Activated naive CD8-positive, alpha-beta T cell (primary cell): ENCODE data around the gene CLDN22.

Source experiments
- H3K27ac Mint-ChIP-seq: one replicate; pipeline ENCODE4 v1.8.0; 2021; ENCODE audit warnings: mixed read lengths
- H3K27me3 Mint-ChIP-seq: one replicate; pipeline ENCODE4 v1.8.0; 2021; ENCODE audit warnings: mixed read lengths
- H3K36me3 Mint-ChIP-seq: one replicate; pipeline ENCODE4 v1.8.0; 2021; ENCODE audit warnings: mixed read lengths
- H3K4me1 Mint-ChIP-seq: one replicate; pipeline ENCODE4 v1.8.0; 2021; ENCODE audit warnings: low read depth, mixed read lengths
- H3K4me3 Mint-ChIP-seq: one replicate; pipeline ENCODE4 v1.8.0; 2021; ENCODE audit warnings: mild to moderate bottlenecking, mixed read lengths
- H3K9me3 Mint-ChIP-seq: one replicate; pipeline ENCODE4 v1.8.0; 2021; ENCODE audit warnings: low read depth, mixed read lengths

The CLDN22 gene

DNA sequence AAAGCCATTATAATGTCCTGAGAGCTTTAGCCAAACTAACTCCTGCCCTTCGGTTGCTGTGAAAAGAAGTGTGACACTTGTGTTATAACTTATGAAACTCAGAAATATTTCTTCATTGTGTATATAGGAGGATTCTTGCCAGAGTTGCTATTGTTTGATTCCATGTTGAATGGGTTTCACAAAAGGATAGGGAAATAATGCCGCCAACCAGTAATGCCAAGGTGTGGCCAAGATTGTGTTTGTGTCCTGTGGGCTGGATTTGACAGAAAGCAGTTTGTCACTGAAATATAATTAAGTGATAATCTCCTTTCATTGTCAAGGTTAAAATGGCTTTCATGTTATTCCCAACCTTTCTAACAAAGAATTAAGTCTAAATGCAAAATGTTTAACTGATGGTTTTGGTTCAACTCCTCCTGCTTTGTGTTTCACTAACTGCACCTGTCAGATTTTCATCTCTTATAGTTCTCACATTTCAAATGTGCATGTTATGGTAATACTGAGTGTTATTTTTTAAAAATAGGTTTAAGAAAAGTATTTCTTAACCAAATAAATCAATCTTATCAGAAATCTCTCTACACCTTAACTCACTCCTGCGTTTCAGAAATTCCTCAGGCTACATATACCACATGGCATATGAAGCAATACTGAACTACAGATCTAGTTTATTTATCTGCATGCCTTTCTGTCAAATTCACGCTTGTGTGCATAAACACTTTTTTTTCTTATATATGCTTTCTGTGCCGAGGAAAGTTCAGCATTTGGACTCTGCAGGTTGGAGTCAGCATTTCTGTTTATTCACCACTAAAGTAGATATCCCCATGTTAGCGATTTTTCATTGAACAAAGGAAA lies at the start of gene CLDN22:
Gene CLDN22, minus strand, starts transcription at position 66 of the 849 bp plus-strand sequence. Its CDS starts 58 bp downstream, at position 8.
- H3K4me1 Mint-ChIP-seq = peaks cover 25% of the 10 kb centered on the region
- H3K9me3 Mint-ChIP-seq = no peaks in the 10 kb centered on the region
- no peaks in the 10 kb centered on the region for H3K27me3 Mint-ChIP-seq
- no peak within 1 kb of the TSS for H3K4me3 Mint-ChIP-seq
- H3K27ac Mint-ChIP-seq = no peak within 1 kb of the TSS
- no peaks in the 10 kb centered on the region for H3K36me3 Mint-ChIP-seq

DNA sequence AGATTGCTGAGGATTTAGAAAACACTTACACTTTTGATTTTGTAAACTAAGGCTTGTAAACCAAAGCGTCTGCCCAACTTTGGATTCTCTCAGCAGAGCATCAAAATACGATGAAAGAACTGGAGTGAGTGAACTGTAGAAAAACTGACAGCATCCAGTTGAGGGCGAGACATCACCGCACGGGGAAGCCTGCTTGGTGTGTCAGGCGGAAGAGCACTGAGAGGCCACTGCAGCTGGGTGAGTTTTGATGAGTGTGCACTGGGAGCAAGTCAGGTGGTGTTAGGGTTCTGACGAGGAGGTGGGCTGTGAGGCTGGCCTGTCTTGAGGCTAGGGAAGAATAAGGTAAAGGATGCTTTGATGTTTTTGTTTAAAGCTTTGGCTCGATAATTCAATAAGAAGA lies 49.0 kb upstream of the CLDN22 start:
- Mint-ChIP-seq H3K9me3 (no peaks in the 10 kb centered on the region), H3K27me3 (no peaks in the 10 kb centered on the region), H3K27ac (no peak overlapping the region), H3K4me1 (no peaks in the 10 kb centered on the region), H3K4me3 (no peak overlapping the region), H3K36me3 (no peaks in the 10 kb centered on the region)

DNA sequence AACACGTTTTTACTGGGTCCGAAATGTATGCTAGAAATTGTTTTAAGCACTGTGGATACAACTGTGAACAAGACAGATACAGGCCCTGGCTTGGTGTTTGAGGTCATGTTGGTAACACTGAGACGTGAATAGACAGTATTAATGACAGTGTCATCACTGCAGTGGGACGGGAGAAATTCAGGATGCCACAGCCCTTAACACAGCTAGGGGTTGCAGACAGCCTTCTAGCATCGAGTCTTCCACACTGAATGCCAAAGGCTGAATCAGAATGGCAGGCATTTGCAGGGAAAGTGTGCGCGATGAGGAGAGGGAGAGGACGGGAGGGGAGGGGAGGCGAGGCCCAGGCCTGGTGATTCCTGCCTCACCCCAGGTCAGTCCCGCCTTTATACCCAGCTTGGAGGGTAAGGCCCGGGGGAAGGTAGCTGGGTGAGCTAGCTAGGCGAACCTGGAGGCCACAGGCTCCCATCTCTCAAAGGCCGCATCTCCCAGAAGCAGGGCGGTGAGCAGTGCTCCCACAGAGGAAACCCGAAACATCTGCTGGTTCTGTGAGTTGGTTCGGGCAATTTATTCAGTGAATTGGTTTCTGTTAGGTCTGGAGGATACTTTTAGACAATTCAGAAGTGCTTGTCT lies 46.2 kb upstream of the CLDN22 start:
- Mint-ChIP-seq H3K27me3 (no peaks in the 10 kb centered on the region), H3K36me3 (no peaks in the 10 kb centered on the region), H3K4me3 (no peak overlapping the region), H3K9me3 (no peaks in the 10 kb centered on the region), H3K27ac (no peak overlapping the region), H3K4me1 (no peaks in the 10 kb centered on the region)

DNA sequence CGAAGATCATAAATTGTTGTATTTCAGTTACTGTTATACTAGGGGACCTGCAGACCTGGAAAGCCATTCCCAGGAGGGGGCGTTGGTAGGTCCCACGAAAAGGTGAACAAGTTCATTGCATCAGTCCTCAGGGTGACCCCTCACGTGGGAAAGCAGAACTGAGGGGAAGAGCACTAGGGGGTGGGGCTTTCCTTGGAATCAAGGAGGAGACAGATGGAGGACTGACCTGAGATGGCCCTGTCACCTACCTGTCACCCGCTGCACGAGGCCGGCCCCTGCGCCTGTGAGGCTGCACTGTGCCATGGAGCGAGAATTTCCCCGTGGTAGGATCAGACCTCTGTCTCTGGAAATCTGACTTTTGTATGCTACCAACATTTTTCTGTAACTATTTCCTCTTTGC lies 43.9 kb upstream of the CLDN22 start:
- no peak overlapping the region for H3K27ac Mint-ChIP-seq
- no peaks in the 10 kb centered on the region for H3K27me3 Mint-ChIP-seq
- H3K9me3 Mint-ChIP-seq = no peaks in the 10 kb centered on the region
- no peak overlapping the region for H3K4me3 Mint-ChIP-seq
- no peaks in the 10 kb centered on the region for H3K36me3 Mint-ChIP-seq
- H3K4me1 Mint-ChIP-seq = no peaks in the 10 kb centered on the region

DNA sequence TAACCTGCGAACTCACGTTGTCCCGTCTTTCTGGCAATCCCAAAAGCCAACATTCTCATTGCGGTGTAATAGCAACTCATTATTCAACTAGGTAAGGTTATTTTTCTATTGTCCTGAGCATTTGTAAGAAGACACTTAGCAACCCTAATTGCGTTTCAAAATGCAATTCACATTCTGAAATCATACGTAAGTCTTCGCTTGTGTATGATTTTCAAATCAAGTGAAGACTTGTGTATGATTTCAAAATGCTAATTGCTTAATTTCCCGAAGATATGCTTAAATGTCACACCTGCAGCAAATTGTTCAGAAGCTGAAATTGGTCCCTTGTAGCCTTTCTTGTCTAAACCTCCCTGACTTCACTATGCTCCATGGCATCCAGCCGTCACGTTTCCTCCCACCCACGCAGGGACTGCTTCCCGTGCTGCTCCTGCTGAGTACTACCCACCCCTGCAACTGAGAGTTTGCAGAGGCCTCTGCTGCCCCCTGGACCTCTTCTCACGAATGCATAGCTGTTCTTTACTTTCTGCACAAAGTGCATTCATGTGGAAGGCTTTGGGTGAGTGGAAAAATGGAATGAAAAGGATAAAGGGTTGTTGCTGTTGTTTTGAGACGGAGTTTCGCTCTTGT lies 43.0 kb upstream of the CLDN22 start:
- no peaks in the 10 kb centered on the region for H3K9me3 Mint-ChIP-seq
- no peak overlapping the region for H3K4me3 Mint-ChIP-seq
- no peaks in the 10 kb centered on the region for H3K27me3 Mint-ChIP-seq
- no peaks in the 10 kb centered on the region for H3K4me1 Mint-ChIP-seq
- H3K36me3 Mint-ChIP-seq = no peaks in the 10 kb centered on the region
- no peak overlapping the region for H3K27ac Mint-ChIP-seq

DNA sequence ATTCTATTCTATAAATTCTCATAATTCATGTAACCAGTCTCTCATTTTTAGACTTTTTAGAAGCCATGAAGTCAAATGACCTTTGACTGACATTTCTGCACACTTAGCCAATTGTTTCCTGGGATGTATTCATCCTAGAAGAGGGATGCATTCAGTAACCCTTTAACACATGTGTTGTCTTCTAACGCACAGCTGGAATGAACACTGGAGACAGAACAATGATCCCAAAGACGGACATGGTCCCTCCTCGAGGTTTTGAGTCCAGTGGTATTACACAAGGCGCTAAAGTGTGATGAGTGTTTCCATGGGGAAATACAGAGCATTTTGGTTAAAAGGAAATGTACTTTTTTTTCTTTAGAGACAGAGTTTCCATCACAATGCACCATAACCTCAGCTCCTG lies 42.0 kb upstream of the CLDN22 start:
- H3K27me3 Mint-ChIP-seq = no peaks in the 10 kb centered on the region
- H3K9me3 Mint-ChIP-seq = no peaks in the 10 kb centered on the region
- H3K4me1 Mint-ChIP-seq = no peaks in the 10 kb centered on the region
- no peaks in the 10 kb centered on the region for H3K36me3 Mint-ChIP-seq
- no peak overlapping the region for H3K4me3 Mint-ChIP-seq
- no peak overlapping the region for H3K27ac Mint-ChIP-seq

DNA sequence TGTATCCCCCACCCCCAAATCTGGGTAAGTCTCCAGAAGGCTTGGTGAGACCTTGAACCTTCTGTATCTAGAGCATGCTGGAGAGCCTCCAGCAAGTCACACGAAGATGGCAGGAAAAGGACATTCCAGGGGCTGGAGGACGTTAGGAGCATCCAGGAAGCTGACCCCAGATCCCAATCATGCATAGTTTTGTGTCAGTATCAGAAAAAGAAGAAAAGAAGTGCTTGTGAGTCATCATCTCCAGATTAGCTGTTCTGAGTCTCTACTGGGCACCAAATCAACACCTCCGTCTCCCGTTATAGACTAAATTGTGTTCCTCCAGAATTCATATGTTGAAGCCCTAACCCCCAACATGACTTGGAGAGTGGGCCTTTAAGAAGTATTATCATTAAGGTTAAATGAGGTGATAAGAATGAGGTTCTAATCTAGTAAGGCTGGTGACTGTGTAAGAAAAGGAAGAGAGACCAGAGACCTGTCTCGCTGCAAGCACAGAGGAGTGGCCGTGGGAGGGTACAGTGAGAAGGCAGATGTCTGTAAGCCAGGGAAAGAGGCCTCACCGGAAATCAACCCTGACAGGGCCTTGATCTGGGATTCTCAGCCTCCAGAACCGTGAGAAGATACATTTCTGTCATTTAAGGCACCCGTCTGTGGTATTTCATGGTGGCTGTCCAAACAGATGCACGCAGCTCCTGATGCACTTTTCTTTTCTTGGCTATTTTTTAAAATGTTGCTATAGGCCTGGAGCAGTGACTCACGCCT lies 40.3 kb upstream of the CLDN22 start:
- Mint-ChIP-seq H3K4me1 (no peaks in the 10 kb centered on the region), H3K4me3 (no peak overlapping the region), H3K9me3 (no peaks in the 10 kb centered on the region), H3K27me3 (no peaks in the 10 kb centered on the region), H3K36me3 (no peaks in the 10 kb centered on the region), H3K27ac (no peak overlapping the region)

DNA sequence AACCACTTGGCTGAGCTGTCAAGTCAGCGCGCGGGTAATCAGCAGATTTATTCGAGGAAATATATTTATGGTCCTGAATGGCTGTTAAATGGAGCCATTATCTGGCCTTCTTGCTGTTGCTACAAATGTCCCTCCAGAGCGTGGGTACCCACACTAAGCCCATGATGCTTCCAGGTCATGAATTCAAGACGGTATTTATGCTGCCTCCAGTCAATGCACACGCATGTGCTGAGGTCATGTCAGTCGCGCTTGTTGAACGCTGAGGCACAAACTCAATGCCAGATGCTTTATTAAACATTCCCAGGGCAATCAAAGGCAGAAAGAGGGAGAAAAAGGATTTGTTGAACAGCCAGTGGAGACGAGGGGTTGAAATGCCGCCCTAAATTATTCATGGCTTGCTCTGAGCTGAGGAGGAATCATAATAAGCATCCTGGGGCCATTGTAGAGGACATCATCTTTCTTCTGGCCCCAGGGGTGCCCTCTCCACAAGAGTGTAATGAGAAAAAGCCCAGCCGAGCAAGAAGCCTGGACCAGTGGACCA lies 38.2 kb upstream of the CLDN22 start:
- Mint-ChIP-seq H3K9me3 (no peaks in the 10 kb centered on the region), H3K4me1 (no peaks in the 10 kb centered on the region), H3K27ac (no peak overlapping the region), H3K36me3 (no peaks in the 10 kb centered on the region), H3K27me3 (no peaks in the 10 kb centered on the region), H3K4me3 (no peak overlapping the region)

DNA sequence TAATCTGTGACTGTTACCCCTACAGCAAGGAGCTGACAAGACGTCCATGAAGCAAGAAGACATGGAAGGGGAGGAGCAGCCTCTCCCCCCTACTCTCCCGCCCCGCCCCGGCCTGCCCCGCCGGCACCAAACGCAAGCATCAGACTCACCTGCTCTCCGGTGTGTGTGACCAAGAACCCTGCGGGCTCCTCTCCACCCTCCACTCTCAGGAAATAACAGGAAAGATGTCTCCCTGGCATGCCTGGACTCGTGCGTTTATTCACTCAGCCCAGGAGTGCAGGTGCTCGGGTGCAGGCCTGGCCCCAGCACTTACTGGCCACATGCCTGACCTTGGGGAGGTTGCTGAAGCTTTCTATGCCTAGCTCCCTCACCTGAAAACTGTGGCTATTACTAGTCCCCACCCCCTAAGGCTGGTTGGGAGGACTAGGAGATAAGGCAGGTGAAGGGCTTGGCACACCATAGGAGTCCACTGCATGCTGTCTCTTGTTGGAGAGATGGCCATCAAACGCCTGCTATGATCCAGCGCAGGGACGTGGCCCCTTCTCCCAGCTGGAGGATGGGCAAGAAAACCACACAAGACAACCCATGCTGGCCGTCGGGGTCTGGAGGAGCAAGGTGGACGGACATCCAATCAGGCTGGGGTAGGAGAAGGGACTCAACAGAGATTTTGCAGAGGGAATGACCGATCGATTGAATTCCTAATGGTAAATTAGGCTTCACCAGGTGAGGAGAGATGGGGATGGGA lies 37.0 kb upstream of the CLDN22 start:
- H3K27ac Mint-ChIP-seq = no peak overlapping the region
- H3K27me3 Mint-ChIP-seq = peaks cover 4% of the 10 kb centered on the region
- no peaks in the 10 kb centered on the region for H3K36me3 Mint-ChIP-seq
- no peaks in the 10 kb centered on the region for H3K4me1 Mint-ChIP-seq
- no peaks in the 10 kb centered on the region for H3K9me3 Mint-ChIP-seq
- no peak overlapping the region for H3K4me3 Mint-ChIP-seq

DNA sequence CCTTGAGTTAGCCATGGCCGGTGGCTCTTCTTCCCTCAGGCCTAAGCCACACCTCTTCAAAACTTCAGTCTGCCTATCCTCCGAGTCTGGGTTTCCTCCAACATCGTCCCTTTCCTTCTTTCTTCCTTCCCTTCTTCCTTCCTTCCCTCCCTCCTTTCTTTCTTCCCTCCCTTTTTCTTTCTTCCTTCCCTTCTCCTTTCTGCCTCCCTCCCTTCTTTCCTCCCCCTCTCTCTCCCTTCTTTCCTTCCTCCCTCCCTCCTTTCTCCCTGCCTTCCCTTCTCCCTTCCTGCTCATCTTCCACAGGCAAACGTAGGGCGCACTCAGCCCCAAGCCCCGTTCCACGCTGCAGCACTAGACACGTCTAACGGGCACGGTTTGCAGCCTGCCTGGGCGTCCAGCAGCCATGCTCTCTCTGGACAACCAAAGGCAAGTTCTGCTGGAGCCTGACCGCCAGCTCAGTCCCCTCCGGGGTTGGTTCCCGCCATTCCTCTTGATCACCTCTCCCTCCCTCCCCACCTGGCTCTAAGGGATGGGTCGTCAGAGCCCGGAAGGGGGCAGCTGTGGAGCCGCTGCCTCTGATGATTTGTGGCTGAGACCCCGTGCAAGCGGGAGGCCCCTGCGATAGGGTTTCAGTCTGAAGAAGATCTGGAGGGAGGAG lies 36.2 kb upstream of the CLDN22 start:
- peaks cover 4% of the 10 kb centered on the region for H3K27me3 Mint-ChIP-seq

DNA sequence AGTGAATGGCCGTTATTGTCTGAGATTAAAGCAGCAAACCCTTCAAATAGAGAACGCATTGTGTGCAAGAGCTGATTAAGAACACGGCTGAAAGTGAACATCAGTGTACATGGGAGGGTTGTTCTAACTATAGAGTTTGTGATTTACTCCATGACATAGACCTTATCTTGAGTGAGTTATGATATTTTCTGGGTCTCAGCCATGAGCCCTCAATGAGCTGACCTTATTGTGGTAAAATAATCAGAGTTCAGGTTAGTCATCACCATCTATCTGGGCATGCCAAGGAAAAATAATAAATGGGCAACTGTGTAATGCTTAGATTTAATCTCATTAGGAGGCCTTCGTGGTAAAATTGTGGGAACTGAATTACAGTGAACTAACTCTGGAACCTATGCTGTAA lies 35.3 kb upstream of the CLDN22 start:
- Mint-ChIP-seq H3K27ac (no peak overlapping the region), H3K36me3 (no peaks in the 10 kb centered on the region), H3K4me1 (no peaks in the 10 kb centered on the region), H3K9me3 (no peaks in the 10 kb centered on the region), H3K4me3 (no peak overlapping the region), H3K27me3 (peaks cover 5% of the 10 kb centered on the region)

More for the DNA sequence above, 36.2 kb upstream of the CLDN22 start:
- H3K27ac Mint-ChIP-seq = no peak overlapping the region
- no peaks in the 10 kb centered on the region for H3K9me3 Mint-ChIP-seq
- H3K4me3 Mint-ChIP-seq = no peak overlapping the region
- H3K36me3 Mint-ChIP-seq = no peaks in the 10 kb centered on the region
- no peaks in the 10 kb centered on the region for H3K4me1 Mint-ChIP-seq

DNA sequence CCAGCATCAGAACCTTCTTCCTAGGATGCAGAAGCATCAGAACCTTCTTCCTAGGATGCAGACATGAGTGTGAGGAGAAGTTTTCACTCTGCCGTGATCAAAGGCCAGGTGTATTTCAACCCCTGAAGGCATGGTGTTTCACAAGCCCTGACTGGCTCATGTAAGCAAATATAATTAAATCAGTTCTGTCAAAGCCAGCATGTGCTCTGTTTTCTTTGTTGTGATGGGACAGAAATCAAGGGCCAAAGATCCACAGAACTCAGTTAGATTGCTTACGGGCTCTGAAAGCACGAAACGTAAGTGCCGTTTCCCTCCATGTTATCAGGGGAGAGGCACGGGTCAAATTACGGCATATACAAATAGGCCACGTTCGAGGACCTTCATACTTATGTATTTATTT lies 34.1 kb upstream of the CLDN22 start:
- Mint-ChIP-seq H3K27me3 (peaks cover 9% of the 10 kb centered on the region), H3K4me1 (peaks cover 6% of the 10 kb centered on the region)

DNA sequence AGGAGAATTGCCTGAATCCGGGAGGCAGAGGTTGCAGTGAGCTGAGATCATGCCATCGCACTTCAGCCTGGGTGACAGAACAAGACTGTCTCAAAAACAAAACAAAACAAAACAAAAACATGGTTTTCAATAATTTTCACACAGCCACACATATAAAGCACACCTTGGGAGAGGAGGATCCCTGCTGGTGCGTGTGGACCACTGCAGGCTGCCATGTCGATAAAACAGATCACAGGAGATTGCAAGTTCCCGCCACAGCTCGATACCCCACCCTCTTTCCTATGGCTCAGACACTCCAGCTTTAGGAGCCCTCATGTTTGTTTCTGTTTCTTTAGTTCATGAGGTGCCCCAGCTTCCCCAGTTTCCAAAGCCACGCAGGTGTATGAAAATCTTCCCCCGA lies 33.5 kb upstream of the CLDN22 start:
- Mint-ChIP-seq H3K27ac (no peak overlapping the region), H3K36me3 (no peaks in the 10 kb centered on the region), H3K4me3 (no peak overlapping the region), H3K4me1 (peaks cover 11% of the 10 kb centered on the region), H3K9me3 (no peaks in the 10 kb centered on the region), H3K27me3 (peaks cover 9% of the 10 kb centered on the region)

More for the DNA sequence above, 34.1 kb upstream of the CLDN22 start:
- Mint-ChIP-seq H3K27ac (no peak overlapping the region), H3K36me3 (no peaks in the 10 kb centered on the region), H3K4me3 (no peak overlapping the region), H3K9me3 (no peaks in the 10 kb centered on the region)

DNA sequence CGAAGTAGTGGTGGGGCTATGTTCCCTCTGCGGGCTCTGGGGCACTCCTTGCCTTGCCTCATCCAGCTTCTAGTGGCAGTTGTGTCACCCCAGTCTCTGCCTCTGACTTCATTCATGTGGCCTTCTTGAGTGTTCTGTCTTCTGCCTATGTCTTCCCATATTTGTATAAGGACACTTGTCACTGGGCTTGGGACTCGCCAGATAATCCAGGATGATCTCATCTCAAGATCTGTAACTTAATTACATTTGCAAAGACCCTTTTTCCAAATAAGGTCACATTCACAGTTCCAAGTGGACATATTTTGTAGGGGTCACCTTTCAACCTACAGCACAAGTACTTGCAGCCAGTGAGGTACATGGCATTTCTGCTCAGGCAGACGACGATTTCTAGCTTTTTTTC lies 32.5 kb upstream of the CLDN22 start:
- Mint-ChIP-seq H3K4me1 (peaks cover 12% of the 10 kb centered on the region), H3K27ac (no peak overlapping the region), H3K27me3 (peaks cover 9% of the 10 kb centered on the region), H3K4me3 (no peak overlapping the region), H3K9me3 (no peaks in the 10 kb centered on the region), H3K36me3 (no peaks in the 10 kb centered on the region)
